ENCODE measurements around the gene AHNAK. TPM values are rescaled to one million over a fixed set of nuclear protein-coding genes. Genes with fewer than 3 reads are reported as not detected.

AHNAK gene
- total RNA-seq, 1 donor = 474 TPM

DNA sequence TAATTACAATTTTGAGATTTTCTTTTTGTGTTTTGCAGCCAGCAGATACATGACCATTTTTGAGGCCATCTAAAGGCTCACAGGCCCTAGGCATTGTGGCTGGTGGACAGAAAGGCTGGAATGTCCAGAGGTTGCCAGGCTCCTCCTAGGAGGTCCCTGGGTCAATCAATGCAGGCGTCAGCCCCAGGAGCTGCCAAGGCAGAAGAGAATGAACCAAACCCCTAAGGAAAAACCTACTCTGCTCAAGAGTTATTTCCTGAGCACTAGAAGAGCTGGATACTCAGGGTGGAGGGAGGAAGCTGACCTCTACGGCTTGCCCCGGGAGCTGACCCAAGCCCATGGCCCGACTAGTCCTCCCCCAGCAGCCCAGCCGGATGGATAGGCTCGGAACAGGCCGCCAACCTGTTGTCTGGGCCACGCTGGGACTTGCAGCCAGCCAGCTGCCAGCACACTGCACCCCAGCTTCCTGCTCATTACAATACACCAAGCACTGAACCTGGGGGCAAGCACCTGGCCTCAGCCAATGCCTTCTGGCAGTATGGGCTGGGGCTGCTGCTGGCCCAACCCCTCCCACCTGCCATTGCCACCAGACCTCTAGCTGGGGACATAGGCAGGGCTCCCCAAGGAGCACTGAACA lies 133.4 kb downstream of the AHNAK start:
- no peak for DNase-seq (ENCODE audit: low read depth)
- H3K4me3 ChIP-seq (ENCODE audit: low read depth, low read length) = no peak overlapping the region
- TF ChIP-seq, protein P1, sequence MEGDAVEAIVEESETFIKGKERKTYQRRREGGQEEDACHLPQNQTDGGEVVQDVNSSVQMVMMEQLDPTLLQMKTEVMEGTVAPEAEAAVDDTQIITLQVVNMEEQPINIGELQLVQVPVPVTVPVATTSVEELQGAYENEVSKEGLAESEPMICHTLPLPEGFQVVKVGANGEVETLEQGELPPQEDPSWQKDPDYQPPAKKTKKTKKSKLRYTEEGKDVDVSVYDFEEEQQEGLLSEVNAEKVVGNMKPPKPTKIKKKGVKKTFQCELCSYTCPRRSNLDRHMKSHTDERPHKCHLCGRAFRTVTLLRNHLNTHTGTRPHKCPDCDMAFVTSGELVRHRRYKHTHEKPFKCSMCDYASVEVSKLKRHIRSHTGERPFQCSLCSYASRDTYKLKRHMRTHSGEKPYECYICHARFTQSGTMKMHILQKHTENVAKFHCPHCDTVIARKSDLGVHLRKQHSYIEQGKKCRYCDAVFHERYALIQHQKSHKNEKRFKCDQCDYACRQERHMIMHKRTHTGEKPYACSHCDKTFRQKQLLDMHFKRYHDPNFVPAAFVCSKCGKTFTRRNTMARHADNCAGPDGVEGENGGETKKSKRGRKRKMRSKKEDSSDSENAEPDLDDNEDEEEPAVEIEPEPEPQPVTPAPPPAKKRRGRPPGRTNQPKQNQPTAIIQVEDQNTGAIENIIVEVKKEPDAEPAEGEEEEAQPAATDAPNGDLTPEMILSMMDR (IDR thresholded peaks at IDR 0.05; ENCODE audit: insufficient read depth, low read depth, low read length) = no peak

DNA sequence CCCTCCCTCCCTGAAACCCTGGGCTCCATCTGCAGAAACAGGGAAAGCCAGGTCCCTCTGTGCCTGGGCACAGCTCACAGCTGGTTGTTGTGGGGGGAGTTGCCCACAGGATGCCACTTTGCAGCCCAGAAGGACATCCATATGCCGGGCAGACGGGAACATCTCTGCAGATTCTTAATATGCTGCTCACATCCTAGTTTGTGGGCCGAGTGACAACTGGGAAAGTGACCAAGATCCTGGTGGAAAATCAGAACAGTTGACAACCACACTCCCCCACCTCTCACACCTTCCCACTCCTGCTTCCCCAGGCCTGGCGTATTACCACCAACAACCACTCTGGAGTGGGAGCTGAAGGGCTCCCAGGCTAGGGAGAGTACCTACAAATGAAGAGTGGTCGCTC lies 135.1 kb downstream of the AHNAK start:
- DNase-seq (ENCODE audit: low read depth) = no peak
- TF ChIP-seq, protein P1 (IDR thresholded peaks at IDR 0.05; ENCODE audit: insufficient read depth, low read depth, low read length) = no peak
- H3K4me3 ChIP-seq (ENCODE audit: low read depth, low read length) = no peak overlapping the region

DNA sequence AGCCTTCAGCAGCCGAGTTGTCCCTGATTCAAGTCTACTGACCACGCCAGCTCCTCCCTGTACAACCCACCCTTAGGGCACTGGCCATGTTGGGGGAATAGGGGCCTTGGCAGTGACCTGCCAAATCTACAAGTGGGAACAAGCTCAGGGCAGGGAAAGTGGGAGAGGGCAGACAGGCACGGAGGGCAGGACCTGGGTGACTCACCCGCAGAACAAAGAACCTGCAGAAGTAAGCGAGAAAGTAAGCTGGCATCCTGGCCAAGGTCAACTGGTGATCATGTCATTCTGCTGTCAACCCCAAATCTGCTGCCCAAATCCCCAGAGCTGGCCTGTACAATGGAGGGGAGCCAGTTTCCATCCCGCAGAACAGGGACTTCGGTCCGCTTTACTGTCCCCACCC lies 135.6 kb downstream of the AHNAK start:
- no peak for DNase-seq (ENCODE audit: low read depth)
- TF ChIP-seq, protein P1 (IDR thresholded peaks at IDR 0.05; ENCODE audit: insufficient read depth, low read depth, low read length) = no peak
- H3K4me3 ChIP-seq (ENCODE audit: low read depth, low read length) = no peak overlapping the region

DNA sequence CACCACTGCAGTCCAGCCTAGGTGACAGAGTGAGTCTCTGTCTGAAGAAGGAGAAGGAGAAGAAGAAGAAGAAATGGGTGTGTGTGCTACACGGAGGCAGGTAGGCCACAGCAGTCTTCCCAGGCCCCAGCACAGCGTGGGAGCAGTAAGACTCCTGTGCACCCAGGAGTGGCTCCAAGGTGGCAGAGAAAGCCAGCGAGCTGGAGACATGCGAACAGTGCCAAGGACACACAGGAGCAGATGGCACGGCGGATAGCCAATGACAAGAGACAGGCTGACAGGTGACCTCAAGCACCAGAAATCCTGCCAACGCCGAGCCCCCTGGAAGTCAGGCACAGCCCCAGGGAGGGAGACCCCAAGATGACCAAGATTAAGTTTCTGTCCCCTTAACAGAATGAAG lies 136.8 kb downstream of the AHNAK start:
- no peak for DNase-seq (ENCODE audit: low read depth)
- TF ChIP-seq, protein P1 (IDR thresholded peaks at IDR 0.05; ENCODE audit: insufficient read depth, low read depth, low read length) = no peak

DNA sequence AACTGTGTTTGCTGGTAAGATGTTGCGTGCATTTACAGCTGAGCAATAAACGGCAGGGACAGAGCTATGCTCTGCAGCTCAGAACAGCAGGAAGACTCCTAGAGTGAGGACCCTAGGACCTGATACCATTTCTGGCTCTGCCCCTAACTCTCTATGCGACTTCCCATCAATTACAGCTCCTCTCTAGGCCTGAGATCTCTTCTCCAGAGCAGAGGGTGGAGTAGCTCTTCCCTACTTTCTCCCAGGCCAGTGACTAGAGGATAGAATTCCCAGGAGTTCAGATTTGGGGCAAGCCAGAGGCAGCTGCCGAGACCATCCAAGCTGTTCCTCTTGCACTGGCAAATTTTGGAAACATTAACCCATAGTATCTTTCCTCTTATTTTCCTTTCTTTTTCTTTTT lies 140.6 kb downstream of the AHNAK start:
- TF ChIP-seq, protein P1 (IDR thresholded peaks at IDR 0.05; ENCODE audit: insufficient read depth, low read depth, low read length) = no peak
- no peak for DNase-seq (ENCODE audit: low read depth)
- H3K4me3 ChIP-seq (ENCODE audit: low read depth, low read length) = no peak overlapping the region

More for the DNA sequence above, 136.8 kb downstream of the AHNAK start:
- no peak overlapping the region for H3K4me3 ChIP-seq (ENCODE audit: low read depth, low read length)

DNA sequence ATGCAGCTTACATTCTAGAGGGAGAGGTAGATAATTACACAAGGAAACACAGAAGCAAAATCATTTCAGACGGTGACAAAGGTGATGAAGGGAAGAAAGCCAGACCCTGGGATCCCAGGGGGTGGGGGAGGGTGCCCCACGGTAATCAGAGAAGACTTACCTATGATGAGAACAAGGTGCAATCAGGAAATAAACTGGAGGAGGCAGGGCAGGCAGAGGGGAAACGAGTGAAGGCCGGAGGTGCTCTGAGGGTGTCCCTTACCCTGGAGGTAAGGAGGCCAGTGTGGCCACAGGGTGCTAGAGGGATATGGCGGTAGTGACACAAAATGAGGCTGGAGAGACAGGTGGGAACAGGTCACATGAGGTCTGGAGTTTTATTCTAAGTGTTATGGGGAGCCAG lies 141.7 kb downstream of the AHNAK start:
- DNase-seq (ENCODE audit: low read depth) = no peak
- TF ChIP-seq, protein P1 (IDR thresholded peaks at IDR 0.05; ENCODE audit: insufficient read depth, low read depth, low read length) = no peak

DNA sequence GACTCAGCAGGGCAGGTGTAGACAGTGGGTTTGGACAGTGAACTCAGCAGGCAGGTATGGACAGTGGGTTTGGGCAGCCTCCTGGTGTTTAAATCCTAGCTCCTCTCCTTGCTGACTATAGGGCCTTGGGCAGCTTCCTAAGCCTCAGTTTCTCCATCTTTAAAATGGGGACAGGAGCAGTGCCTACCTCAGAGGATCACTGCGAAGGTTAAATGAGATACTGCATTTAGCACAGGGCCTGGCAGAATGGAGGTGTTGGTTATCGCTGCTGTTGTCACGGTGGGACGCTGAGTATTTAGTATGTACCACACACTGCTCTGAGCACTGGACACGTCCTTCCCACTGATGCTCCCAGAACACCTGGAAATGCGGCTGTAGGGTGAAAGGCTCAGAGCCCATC lies 142.2 kb downstream of the AHNAK start:
- DNase-seq (ENCODE audit: low read depth) = no peak
- H3K4me3 ChIP-seq (ENCODE audit: low read depth, low read length) = no peak overlapping the region
- TF ChIP-seq, protein P1 (IDR thresholded peaks at IDR 0.05; ENCODE audit: insufficient read depth, low read depth, low read length) = no peak

More for the DNA sequence above, 141.7 kb downstream of the AHNAK start:
- no peak overlapping the region for H3K4me3 ChIP-seq (ENCODE audit: low read depth, low read length)
